A549 (cell line): Measurements from ENCODE around the gene GRAMD2A. TPM values are rescaled to one million over a fixed set of nuclear protein-coding genes. Genes with fewer than 3 reads are reported as not detected.

Experiments
- BHLHE40 ChIP-seq: IDR thresholded peaks from 2 replicates; pipeline ENCODE4 v1.6.1; 2012; ENCODE audit warnings: low read depth, low read length, inconsistent platforms
- CBX2 ChIP-seq: fragments of 200-600 bp; sonication (generic); IDR thresholded peaks from 2 replicates; pipeline ENCODE4 v1.6.1; 2016; ENCODE audit warnings: low read depth, mild to moderate bottlenecking, borderline replicate concordance
- CEBPB ChIP-seq, 2 experiments: fragments of >200 bp in 1 of 2; sonication (Bioruptor Twin) in 1 of 2; formaldehyde crosslinking in 1 of 2; IDR thresholded peaks; 2 replicates each; pipeline ENCODE4 v1.6.1; 2012 to 2016
- EHMT2 ChIP-seq: fragments of 200-600 bp; sonication (generic); IDR thresholded peaks from 2 replicates; pipeline ENCODE4 v1.6.1; 2016; ENCODE audit warnings: antibody characterized with exemption, low read depth, mild to moderate bottlenecking, moderate library complexity
- GATA3 ChIP-seq: IDR thresholded peaks from 2 replicates; pipeline ENCODE4 v1.6.1; 2012; ENCODE audit warnings: borderline replicate concordance
- PHF8 ChIP-seq: fragments of 200-600 bp; sonication (generic); IDR thresholded peaks from 2 replicates; pipeline ENCODE4 v1.6.1; 2016; ENCODE audit warnings: low read depth, mild to moderate bottlenecking, antibody characterized with exemption, moderate library complexity, borderline replicate concordance
- SREBF2 ChIP-seq: fragments of 450-650 bp; IDR thresholded peaks from 2 replicates; pipeline ENCODE4 v1.6.1; 2014; ENCODE audit warnings: mild to moderate bottlenecking, moderate library complexity
- TFCP2L1 ChIP-seq: fragments of 250-450 bp; sonication (Bioruptor Pico); IDR thresholded peaks from 2 replicates; pipeline ENCODE4 v1.5.0; 2021; ENCODE audit warnings: mild to moderate bottlenecking
- TP53 ChIP-seq: fragments of 250-450 bp; sonication (Bioruptor Pico); IDR thresholded peaks from 2 replicates; pipeline ENCODE4 v1.5.0; 2021; ENCODE audit warnings: mild to moderate bottlenecking, moderate library complexity
- ZC3H11A ChIP-seq: fragments of 450-650 bp; IDR thresholded peaks from 2 replicates; pipeline ENCODE4 v1.6.1; 2014; ENCODE audit warnings: antibody characterized with exemption, mild to moderate bottlenecking
- polyA plus RNA-seq, 4 experiments: library from polyadenylated mRNA; depleted of rRNA in 3 of 4; stranded (reverse); fragments of >200 nt; fragmentation: RNase III in 1 of 4; extraction: RNeasy Plus Mini Kit Qiagen cat#74134 plus additional on column Dnase treatment in 1 of 4; gene quantifications; 2 replicates in 3 of 4; 3 replicates in 1 of 4; pipeline ENCODE4 v1.2.3, GENCODE V29; 2011 to 2017
- TF ChIP-seq, protein P1 (sequence below): fragments of >200 bp; sonication (Bioruptor Twin); formaldehyde crosslinking; IDR thresholded peaks from 3 replicates; pipeline ENCODE4 v1.6.1; 2016
- TF ChIP-seq, protein P2 (sequence below): IDR thresholded peaks from 2 replicates; pipeline ENCODE4 v1.6.1; 2012; ENCODE audit warnings: low read depth, borderline replicate concordance
- TF ChIP-seq, protein P3 (sequence below): fragments of 200-600 bp; sonication (generic); IDR thresholded peaks from 2 replicates; pipeline ENCODE4 v1.6.1; 2016; ENCODE audit warnings: antibody characterized with exemption, mild to moderate bottlenecking, moderate library complexity
- TF ChIP-seq, protein P4 (sequence below): fragments of 450-650 bp; IDR thresholded peaks from 2 replicates; pipeline ENCODE4 v1.6.1; 2014; ENCODE audit warnings: antibody characterized with exemption
- TF ChIP-seq, protein P5 (sequence below): fragments of 250-450 bp; sonication (Bioruptor Pico); IDR thresholded peaks from 2 replicates; pipeline ENCODE4 v1.5.0; 2021; ENCODE audit warnings: mild to moderate bottlenecking, moderate library complexity, borderline replicate concordance
- TF ChIP-seq, protein P6 (sequence below): fragments of 150-350 bp; IDR thresholded peaks from 2 replicates; pipeline ENCODE4 v1.6.1; 2014; ENCODE audit warnings: low read depth, mild to moderate bottlenecking, low read length
- TF ChIP-seq, protein P7 (sequence below): fragments of >200 bp; sonication (Bioruptor Twin); formaldehyde crosslinking; IDR thresholded peaks from 2 replicates; pipeline ENCODE4 v1.6.1; 2016

The GRAMD2A gene
- polyA plus RNA-seq, 2 of the 4 experiments (the other 2 are of a cell fraction) = 0.41 TPM; not detected in 1

DNA sequence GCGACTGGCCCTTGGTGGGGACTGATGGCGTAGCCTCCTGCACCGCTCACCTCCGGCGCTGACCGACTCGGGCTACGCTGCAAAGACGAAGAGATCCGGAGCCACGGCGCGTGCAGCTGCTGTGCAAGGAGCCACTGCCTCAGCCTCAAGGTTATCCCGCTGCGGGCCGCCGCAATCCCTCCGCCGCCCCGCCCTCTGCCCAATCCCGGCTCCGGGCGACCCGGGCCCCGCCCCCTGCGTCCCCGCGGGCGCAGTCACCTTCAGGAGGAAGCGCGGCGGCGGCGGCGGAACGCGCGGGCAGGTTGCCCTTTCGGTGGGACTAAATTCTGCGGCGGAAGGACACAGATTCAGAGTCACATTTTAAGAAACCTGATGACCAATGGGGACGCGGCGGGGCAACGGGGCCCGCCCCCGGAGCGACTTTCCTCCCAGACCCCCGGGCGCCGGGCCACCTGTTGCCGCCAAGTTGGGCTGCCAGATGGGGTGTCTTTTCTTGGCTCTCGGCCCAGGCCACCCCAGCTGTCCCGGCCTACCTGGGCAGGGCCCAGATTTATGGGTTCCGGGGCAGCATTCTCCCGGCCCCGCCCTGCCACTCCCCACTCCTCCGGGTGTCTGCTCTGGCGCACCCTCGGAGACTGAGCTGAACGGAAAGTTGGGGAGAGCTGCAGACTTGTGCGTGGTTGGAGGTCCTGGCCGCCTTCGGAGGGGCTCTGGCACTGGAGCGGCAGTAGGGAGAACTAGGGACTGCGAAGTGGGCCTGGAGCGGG lies 33.7 kb upstream of the GRAMD2A start, which contains the start of gene PKM (continued):
- TF ChIP-seq, protein P1, sequence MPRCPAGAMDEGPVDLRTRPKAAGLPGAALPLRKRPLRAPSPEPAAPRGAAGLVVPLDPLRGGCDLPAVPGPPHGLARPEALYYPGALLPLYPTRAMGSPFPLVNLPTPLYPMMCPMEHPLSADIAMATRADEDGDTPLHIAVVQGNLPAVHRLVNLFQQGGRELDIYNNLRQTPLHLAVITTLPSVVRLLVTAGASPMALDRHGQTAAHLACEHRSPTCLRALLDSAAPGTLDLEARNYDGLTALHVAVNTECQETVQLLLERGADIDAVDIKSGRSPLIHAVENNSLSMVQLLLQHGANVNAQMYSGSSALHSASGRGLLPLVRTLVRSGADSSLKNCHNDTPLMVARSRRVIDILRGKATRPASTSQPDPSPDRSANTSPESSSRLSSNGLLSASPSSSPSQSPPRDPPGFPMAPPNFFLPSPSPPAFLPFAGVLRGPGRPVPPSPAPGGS = peak; percentile 99
- TF ChIP-seq GATA3 (peak; percentile 60), PHF8 (peak; percentile 37; the same call in 1 of the 2 replicates), TP53 (no peak), CEBPB (IDR thresholded peaks at IDR 0.05) (peak in 1 of 2 experiments; percentile 63; a peak in 1 of 4 replicates), TFCP2L1 (no peak; the same call in 1 of the 2 replicates), BHLHE40 (no peak), CBX2 (no peak), EHMT2 (no peak), ZC3H11A (no peak), SREBF2 (no peak)
- TF ChIP-seq, protein P2, sequence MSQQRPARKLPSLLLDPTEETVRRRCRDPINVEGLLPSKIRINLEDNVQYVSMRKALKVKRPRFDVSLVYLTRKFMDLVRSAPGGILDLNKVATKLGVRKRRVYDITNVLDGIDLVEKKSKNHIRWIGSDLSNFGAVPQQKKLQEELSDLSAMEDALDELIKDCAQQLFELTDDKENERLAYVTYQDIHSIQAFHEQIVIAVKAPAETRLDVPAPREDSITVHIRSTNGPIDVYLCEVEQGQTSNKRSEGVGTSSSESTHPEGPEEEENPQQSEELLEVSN = peak; percentile 66; the same call in 1 of the 2 replicates
- TF ChIP-seq, protein P3, sequence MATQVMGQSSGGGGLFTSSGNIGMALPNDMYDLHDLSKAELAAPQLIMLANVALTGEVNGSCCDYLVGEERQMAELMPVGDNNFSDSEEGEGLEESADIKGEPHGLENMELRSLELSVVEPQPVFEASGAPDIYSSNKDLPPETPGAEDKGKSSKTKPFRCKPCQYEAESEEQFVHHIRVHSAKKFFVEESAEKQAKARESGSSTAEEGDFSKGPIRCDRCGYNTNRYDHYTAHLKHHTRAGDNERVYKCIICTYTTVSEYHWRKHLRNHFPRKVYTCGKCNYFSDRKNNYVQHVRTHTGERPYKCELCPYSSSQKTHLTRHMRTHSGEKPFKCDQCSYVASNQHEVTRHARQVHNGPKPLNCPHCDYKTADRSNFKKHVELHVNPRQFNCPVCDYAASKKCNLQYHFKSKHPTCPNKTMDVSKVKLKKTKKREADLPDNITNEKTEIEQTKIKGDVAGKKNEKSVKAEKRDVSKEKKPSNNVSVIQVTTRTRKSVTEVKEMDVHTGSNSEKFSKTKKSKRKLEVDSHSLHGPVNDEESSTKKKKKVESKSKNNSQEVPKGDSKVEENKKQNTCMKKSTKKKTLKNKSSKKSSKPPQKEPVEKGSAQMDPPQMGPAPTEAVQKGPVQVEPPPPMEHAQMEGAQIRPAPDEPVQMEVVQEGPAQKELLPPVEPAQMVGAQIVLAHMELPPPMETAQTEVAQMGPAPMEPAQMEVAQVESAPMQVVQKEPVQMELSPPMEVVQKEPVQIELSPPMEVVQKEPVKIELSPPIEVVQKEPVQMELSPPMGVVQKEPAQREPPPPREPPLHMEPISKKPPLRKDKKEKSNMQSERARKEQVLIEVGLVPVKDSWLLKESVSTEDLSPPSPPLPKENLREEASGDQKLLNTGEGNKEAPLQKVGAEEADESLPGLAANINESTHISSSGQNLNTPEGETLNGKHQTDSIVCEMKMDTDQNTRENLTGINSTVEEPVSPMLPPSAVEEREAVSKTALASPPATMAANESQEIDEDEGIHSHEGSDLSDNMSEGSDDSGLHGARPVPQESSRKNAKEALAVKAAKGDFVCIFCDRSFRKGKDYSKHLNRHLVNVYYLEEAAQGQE = 0 out of 2 replicates have a peak, but pooled peaks have one; percentile 33
- TF ChIP-seq, protein P4, sequence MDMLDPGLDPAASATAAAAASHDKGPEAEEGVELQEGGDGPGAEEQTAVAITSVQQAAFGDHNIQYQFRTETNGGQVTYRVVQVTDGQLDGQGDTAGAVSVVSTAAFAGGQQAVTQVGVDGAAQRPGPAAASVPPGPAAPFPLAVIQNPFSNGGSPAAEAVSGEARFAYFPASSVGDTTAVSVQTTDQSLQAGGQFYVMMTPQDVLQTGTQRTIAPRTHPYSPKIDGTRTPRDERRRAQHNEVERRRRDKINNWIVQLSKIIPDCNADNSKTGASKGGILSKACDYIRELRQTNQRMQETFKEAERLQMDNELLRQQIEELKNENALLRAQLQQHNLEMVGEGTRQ = peak; percentile 4; the same call in 1 of the 2 replicates
- TF ChIP-seq, protein P5, sequence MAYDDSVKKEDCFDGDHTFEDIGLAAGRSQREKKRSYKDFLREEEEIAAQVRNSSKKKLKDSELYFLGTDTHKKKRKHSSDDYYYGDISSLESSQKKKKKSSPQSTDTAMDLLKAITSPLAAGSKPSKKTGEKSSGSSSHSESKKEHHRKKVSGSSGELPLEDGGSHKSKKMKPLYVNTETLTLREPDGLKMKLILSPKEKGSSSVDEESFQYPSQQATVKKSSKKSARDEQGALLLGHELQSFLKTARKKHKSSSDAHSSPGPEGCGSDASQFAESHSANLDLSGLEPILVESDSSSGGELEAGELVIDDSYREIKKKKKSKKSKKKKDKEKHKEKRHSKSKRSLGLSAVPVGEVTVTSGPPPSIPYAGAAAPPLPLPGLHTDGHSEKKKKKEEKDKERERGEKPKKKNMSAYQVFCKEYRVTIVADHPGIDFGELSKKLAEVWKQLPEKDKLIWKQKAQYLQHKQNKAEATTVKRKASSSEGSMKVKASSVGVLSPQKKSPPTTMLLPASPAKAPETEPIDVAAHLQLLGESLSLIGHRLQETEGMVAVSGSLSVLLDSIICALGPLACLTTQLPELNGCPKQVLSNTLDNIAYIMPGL = no peak
- TF ChIP-seq, protein P6, sequence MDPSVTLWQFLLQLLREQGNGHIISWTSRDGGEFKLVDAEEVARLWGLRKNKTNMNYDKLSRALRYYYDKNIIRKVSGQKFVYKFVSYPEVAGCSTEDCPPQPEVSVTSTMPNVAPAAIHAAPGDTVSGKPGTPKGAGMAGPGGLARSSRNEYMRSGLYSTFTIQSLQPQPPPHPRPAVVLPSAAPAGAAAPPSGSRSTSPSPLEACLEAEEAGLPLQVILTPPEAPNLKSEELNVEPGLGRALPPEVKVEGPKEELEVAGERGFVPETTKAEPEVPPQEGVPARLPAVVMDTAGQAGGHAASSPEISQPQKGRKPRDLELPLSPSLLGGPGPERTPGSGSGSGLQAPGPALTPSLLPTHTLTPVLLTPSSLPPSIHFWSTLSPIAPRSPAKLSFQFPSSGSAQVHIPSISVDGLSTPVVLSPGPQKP = no peak
- TF ChIP-seq, protein P7, sequence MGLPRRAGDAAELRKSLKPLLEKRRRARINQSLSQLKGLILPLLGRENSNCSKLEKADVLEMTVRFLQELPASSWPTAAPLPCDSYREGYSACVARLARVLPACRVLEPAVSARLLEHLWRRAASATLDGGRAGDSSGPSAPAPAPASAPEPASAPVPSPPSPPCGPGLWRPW = no peak
